GM18867 (cell line): ENCODE results near the gene C4BPA.

Source experiments
- ATAC-seq: cut with Tn5 transposase; IDR thresholded peaks from one replicate; pipeline ENCODE4 v1.9.1; 2021; ENCODE audit warnings: mild to moderate bottlenecking, moderate library complexity; ENCODE audit not compliant: unreplicated experiment

The C4BPA gene

DNA sequence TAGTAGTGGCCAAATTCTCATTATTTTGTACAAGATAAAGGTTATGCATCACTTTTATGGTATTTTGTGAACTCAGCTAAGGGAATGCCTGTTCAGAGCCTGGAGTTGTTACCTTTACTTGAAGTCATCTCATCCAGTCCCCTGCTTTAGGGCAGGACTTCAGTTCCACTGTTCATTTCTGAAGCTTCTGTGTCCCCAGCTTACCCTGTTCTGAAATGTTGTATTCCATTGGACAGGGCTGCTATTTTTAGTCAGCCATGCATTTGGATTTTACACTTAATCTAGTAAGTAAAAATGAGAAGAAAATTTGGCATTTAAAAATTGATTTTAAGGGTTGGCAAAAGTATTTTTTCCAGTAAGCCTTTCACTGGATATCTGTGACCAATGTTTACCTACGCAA is 27.0 kb upstream of the C4BPA start:
- ATAC-seq = no peak

DNA sequence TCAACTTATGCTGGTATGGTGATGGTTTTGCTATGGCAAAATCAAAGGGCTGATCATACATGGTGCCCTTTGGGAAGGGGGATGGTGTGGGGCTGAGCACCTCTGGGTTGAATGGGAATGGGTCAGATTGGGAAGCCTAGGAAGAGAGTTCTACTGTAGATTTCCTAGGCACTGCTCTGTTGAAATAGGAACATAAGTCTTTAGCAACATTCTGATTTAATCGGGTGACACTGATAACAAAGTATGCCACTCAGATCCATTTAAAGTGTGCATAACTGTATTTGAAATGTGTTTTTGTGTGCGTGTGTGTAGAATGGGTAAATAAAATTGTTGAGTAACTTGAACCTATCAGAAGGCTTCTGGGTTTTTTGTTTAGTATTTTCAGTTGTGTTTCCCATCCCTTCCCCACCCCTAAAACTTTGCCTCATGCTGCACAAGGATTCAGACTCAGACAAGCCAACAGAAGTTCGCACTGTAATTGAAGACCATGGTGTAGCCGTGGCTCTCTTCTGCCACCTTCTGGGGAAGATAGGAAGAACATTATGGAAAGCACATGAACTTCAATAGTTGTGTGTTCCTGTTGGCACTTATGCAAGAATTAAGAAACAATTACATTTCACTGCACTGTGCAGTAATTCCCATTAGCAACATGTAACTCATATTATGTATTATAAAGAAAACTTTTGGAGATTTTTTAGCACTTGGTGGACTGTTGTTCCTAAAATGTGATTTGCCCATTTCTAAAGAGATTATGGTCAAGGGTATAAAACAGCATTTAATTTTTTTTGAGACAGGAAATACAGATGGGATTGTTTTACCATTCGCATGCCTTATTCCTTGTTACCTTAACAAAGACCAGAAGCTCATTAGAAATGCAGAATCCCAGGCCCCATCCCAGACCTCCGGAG is 26.3 kb upstream of the C4BPA start:
- ATAC-seq = peak; percentile 74

DNA sequence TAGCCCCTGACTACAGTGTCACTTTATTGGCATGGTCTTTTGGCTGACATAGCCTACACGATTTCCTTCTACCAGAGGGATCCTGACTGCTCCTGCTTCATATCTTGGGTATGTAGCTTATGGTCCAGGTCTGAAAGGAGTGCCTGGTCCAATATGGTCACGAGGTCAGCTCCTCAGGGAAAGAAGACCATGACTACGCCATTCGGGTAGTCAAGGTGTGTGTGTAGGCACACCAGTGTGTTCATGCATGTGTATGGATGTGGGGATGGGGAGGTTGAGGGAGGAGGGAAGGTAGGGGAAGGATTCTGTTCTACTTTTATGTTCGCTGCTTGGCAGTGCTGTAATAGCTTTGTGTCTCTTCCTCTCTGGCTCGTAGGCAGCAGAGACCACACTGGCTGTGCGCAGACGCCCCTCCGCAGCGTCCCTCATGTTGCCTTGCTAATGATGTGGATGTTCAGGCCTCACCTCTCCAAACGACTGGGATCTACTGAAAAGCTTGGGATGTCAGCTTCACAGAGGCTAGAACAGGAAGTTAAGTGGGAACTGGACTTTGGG is 25.4 kb upstream of the C4BPA start:
- ATAC-seq = no peak

DNA sequence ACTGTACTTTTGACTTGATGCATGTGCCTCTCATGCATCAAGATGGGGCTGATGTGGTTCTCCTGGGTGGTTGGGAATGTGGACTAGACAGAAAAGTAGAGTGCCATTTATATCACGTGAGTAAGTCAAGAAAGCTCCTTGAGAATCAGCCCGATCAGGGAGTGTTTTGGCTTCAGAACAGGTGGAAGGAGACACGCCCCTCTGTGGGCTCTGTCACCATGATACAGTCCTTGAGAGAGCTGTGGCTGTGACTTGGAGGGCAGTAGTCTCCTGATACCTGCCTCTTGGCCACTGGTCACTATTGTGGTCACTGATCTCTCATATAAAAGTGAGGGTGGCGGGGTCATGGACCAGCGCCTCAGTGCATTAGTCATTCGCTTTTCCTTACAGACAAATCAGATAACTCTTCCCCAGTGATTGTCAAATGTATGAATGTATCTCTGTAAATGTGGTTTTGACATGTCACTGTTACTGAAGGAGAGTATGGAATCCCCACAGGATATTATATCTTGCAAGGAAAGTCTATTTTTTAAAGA is 24.3 kb upstream of the C4BPA start:
- no peak for ATAC-seq

DNA sequence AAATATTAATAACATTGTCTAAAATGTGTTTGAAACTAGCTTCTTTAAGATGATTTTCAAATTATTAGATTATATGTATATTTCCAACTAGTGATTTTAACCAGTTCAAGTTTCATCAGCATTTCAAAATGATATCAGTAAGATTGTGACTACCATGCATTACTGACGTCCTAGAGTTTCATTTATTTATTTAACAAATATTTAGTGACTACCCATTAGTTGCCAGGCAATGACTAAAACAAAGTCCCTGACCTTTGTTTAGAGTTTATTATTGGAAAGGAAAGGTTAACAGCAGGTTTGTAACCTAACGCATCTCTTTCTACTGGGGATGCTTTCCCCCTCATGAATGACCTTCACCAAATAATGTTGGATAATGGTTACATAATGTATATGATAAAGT is 22.9 kb upstream of the C4BPA start:
- ATAC-seq = no peak

DNA sequence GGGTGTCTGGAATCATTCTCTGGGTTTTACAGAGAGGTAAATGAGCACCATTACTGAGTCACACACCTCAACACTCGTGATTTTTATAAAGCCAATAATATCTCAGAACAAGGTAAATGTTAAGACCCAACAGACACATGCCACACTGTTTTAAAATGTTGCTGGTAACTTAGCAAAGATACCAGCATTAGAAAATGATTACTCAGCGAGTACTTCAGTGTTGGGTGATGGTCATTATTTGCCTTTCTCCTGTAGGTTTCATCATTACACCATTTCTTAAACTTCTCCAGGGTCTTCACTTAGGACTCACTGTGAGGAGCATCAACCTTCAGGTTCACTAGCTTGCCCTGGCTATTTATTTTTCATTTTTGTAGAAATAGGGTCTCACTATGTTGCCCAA is 22.2 kb upstream of the C4BPA start:
- no peak for ATAC-seq

DNA sequence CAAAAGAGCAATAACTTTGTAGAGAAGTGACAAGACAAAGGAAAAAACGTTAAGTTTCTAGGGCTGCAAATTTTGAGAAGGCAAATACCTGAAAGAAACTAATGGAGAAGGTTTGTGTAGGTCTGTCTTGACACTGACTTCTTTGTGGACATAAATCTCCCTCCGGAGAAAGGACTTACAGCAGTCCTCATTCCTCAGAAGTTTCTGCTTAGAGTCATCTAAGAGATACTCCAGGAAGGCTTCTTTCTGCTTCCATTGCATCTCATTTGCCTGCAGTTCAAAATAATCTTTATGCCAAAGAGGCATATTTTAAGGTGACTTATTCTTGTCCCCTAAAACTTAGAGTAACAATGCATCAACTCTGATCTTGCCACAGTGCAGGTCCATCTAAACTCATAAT is 19.8 kb upstream of the C4BPA start:
- ATAC-seq = no peak

DNA sequence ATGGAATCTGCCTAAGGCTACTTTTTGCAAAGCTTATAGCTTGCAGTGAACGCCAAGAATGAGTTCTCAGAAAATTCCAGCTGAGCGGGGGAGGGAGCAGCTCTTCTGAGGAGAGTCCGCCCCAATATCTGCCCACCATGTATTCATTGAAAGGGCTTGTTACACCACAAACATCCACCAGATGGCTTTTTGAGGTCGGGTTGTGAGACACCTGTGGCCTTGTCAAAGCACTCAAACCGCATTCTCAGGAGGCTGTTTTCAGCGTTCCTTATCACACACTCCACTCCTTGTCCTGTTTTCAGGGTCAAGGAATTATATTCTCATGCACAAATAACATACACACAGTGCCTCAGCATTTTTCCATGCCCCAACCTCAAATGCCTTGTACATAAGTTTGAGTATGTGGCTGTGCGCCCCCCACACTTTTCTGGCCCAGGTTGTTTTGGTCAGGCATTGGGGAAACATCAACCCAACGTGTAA is 19.3 kb upstream of the C4BPA start:
- peak; percentile 68 for ATAC-seq

DNA sequence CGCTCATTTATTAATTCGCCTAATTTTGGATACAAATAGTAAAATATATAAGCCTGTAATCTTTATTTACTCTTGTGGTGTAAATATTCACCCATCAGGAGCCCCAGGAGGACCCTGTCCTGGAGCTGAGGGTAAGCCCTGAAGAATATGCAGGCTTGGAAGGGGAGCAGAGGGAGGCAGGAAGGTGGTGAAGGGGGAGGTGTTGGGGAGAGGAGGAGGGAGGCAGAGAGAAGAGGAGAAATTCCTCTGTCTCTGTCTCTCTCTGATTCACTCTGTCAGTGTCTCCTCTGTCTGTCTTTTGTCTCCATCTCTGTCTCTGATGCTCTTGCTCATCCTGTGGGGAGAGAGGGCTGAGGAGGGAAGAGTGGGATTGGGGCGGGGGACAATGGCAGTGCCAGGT is 18.1 kb upstream of the C4BPA start:
- no peak for ATAC-seq

DNA sequence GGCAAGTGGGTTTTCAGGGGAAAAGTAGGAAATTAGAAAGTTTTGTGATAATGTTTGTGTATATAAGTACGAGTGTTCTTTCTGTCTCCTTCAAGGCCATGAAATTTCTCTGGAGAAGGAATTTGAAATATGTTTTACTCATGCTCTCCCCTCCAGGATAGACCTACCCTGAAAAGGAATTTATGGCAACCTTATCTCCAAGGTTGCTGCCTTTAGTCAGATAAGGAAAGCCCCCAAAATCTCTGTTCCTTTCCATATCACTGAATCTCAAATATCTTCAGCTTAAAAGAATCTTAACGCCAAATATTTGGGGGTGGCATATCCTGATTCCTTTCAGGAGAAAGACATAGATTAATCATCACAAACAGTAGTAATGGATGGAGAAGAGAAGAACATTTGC is 15.9 kb upstream of the C4BPA start:
- ATAC-seq = no peak

DNA sequence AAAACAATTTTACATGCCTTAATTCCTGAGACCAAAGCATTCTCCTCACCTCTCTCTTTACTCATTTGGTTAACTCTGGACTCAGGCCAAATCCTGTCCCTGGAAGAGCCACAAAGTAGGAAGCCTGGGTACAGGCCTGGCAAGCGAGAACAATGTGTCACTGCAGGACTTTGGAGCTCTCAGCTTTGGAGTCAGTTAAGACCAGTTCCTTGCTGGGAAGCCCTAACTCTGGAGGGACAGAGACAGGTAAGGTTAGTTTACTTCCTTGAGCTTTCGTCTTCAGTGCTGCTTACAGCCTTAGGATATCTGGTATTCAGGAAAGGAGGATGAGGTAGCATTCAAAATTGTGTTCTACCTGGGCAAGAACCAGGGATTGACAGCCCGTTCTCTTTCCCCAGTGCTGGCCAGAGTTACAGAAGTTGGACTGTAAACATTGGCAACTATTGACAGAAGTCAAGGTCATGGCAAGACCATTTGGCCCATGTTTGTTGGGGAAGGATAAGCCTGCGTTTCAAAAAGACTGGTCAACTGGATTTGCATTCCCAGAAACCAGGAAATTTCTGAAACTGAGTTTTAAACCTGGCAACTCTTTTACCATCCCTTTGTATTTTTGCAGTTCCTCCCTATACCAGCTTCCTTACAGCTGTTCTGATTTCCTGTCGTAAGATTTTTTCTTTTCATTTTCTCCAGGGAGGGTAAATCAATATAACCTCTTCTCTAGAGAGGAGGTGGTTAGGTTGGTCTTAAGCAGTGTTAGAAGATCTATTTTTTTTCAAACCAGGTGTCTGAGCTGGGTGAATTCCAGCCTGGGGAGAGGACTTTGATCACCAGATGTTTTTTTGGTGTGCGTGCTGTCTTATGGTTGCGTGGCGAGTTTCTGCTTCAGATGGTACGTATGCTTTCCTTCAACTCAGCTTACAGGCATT is 15.1 kb upstream of the C4BPA start, which contains the start of gene C4BPB:
C4BPB (plus strand) TSS at position 160 of the 926 bp plus-strand sequence; CDS start at position 832, 672 bp downstream.
- ATAC-seq = no peak

DNA sequence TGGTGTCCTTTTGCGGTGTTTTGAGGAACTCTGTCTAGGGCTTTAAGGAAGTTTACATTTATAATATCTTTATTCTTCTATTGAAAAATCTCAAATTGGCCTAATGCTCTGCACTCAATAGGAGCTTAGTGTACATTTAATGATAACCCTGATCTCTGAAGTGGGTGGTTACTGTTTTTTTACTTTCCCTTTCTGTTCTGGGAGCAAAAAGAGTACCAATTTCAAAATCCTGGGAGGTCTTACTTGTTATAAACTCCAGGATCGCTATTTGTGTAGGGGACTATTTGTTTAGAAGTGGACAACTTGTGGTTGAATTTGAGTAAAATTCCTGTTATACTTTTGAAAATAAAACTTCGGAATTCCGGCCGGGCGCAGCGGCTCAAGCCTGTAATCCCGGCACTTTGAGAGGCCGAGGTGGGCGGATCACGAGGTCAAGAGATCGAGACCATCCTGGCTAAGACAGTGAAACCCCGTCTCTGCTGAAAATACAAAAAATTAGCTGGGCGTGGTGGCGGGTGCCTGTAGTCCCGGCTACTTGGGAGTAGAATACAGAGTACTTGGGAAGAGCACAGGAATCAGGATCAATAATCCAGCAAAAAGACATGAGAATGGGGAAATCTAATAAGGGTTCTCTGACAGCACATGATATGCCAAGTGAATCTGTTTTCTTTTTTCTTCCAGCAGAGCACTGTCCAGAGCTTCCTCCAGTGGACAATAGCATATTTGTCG is 14.2 kb upstream of the C4BPA start:
- ATAC-seq = no peak

DNA sequence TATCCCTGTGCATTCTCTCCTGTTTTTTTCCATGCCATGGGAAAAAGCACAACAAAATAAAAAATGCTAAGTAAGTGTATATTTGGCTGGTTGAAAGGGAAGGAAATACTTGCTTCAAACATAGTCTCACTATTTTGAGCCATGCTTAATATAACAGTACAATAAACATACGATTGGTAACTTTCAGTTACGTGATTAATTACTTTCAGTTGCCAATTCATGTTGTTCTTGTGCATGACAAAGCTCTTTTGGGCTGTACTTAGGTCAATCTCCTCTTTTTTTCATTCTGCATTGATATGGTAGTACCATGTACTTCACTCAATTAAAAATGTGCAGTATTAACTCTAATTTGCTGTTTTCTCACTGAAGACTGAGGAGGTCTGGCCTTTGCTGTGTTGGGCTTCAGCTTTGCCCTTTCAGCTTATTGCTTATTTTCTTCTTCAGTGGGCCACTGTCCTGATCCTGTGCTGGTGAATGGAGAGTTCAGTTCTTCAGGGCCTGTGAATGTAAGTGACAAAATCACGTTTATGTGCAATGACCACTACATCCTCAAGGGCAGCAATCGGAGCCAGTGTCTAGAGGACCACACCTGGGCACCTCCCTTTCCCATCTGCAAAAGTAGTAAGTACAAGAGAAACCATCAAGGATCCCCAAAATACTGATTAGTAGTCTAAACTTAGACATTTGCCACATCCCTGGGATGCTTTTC is 12.7 kb upstream of the C4BPA start:
- ATAC-seq = peak; percentile 73

DNA sequence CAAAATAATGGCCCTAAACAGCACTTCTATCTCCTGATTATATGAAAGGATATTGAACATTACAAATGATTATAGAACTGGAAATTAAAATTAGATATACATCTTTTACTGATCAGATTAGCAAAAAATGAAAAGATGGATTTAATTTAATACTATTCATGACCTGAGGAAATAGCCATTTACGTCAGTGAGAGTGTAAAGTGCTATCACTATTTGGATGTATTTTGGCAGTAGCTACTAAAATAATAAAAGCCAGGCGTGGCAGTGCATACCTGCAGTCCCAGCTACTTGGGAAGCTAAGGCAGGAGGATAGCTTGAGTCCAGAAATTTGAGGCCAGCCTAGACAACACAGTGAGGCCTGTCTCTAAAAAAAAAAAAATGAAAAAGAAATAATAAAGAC is 10.1 kb upstream of the C4BPA start:
- ATAC-seq = no peak

DNA sequence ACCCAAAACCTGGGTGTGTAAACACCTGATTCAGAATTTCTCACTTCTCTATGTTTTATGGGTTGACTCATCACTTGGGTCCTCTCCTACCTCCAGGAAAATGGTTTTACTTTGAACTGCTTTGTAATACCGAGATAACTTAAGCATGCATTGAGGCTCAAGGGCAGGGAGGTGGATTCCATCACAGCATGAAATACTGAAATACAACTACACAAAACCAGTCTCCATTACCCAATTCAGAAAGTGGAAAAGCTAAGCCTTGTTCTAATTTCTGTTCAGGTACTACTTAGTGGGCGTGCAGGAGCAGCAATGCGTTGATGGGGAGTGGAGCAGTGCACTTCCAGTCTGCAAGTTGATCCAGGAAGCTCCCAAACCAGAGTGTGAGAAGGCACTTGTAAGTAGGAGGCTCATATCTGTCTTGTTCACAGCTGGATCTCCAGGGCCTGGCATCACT is 6.1 kb upstream of the C4BPA start:
- peak; percentile 84 for ATAC-seq

DNA sequence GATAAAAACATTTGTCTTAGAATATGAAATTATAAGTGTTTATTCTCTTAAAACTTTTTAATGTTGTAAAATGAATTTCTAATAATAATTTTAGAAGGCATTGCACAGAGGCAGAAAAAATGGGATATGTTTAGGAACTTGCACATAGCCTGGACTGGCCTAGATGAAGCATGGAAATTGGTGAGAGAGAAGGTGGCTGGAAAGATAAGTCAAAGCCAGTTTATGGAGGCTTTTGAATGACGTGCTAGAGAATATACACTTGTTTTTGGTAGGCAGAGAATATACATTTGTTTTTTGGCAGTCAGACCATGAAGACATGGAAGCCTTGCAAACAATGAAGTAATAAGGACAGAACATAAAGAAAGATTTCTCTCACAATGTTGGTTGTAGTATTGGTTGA is 2.3 kb upstream of the C4BPA start:
- ATAC-seq = no peak

DNA sequence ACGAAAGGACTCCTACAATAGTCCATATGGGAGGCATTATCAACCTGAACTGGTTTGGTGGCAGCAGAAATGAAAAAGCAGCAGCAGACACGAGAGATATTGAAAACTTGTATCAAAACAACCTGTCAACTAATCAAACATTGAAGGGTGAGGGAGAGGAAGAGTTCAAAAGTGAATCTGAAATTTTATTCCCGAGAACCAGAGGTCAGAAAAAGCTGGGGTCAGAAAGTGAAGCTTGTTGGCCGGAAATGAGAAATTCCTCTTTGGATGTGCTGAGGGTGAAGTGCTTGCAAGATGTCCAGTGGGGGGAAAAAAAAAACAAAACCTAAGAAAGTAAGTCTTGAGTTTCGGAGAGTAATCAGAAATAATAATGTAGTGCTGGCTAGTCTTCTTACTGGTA is 1.9 kb upstream of the C4BPA start:
- no peak for ATAC-seq

DNA sequence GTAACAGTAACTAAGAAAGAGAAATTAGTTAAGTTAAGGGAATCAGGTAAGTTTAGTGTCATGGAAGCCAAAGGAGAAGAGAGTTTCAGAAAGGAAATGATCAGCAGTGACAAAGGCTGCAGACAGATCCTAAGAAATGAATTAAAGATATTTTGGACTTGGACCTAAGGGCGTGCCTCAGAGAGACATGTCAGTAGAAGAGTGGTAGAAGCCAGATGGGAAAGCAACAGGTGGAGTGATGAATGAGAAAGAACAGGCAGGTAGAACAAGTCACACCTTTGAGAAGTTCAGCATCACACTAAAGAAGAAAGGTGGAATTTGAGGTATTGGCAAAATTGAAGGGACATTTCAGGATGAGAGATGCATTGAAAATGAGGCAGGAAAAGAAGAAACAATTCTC is 1.4 kb upstream of the C4BPA start:
- ATAC-seq = no peak

DNA sequence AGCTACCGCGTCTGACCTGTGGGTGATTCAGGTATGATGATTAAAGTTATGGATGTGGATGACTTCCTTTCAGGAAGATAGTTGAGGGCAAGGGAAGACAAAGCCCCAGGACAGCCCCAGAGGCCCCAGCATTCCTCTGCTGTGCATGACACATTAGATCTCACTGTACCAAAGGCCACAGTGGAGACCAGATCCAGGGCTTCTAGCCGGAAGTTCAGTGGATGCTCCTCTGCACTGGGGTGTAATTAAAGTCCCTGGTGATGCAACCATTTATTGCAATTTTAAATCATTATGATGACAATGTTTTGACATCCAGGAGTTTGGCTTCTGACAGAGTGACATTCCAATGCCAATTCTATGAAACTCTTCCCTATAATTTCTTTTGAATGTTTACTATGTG is 5.0 kb downstream of the C4BPA start:
- ATAC-seq = no peak
